Measurements from ENCODE around the gene FAM76A.
"Not testable (repeated sequence)": the region's sequence is repeated elsewhere in the genome, so short reads cannot be mapped to it uniquely, and the experiment has no call there.

Gene FAM76A

GRCh38 chr1:27778056-27778455, 52.3 kb downstream of the FAM76A start:
- DNase-seq (ENCODE audit: low read depth), result no peak

DNA sequence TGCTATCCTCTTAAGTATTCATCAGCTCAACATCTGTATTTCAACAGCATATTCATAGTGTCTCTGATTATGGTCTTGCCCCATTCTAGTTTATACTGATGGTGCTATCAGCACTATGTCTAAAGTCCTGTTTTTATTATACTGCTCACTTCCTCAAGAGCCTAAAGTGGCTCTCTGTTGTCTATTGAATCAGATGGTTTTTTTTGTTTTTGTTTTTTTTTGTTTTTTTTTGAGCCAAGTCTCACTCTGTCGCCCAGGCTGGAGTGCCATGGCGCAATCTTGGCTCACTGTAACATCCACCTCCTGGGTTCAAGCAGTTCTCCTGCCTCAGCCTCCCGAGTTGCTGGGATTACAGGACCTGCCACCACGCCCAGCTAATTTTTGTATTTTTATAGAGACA, 53.4 kb downstream of the FAM76A start:
- no peak for DNase-seq (ENCODE audit: low read depth)

DNA sequence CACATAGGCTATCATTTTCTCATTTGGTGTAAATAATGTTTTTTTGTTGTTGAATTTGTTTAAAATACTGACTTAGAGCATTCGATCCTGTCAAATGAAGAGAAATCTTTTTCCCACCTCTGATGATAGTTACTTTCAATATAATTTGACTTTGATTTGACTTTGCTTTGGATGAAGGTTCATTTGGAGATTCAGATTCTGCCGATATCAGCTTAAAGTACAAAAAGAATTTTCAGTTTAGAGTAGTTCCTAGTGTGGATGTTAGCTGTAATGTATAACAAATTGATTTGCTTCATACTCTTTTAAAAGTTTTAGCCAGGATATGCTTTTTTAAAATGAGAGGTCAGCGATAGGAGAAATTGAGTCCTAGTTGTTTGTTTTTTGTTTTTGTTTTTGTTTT, 57.2 kb downstream of the FAM76A start:
- DNase-seq (ENCODE audit: low read depth), result no peak

- no peak for DNase-seq (ENCODE audit: low read depth)
These were observed 58.9 kb downstream of the FAM76A start for GRCh38 chr1:27784700-27785099.

DNA sequence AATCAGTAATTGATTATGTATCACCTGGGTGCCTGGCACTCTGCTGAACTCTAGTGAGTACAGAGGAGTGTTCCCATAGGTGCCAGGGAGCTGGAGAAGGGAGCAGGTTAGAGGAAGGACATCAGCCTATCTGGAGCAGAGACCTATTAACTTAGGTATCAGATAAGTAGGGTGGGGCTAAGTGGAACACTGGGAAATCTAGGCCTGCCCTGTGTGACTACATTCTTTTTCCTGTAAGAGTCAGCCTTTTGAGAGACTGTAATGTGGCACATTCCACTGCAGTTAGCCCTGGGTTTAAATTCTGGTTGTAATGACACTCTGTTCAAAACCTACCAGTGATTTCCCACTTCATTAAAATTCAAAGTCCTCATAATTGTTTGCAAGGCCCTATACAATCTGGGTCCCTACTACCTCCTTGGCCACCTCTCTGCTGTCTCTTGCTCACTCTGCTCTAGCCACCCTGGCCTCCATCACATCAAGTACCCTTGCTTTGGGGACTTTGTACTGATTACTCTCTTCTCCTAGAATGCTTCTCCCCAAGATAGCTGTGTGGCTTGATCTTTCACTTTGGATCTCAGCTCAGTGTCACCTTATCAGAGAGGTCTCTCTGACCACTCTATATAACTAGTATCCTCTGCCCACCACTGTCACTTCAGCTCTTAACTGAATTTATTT, 60.2 kb downstream of the FAM76A start:
- DNase-seq (ENCODE audit: low read depth), result no peak

DNA sequence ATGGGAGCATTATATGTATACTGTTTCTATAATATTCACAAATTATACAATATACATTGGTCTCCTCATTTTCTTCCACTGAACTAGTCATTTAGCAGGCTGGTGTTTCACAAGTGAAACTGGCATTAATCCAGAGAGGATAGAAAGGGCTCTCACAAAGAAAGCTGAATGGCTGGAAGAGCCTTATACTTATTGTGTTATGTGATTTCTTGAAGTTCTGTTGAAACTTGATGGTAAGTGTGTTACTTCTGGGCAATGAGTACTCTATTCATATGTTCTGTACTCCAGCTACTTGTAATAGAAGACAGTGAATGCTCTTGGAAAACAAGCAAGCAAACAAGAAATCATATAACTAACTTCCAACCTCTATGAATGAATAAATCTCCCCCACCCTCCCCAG, 62.1 kb downstream of the FAM76A start:
- DNase-seq (ENCODE audit: low read depth), result no peak

GRCh38 chr1:27789540-27790041, 63.8 kb downstream of the FAM76A start:
- no peak for DNase-seq (ENCODE audit: low read depth)

DNA sequence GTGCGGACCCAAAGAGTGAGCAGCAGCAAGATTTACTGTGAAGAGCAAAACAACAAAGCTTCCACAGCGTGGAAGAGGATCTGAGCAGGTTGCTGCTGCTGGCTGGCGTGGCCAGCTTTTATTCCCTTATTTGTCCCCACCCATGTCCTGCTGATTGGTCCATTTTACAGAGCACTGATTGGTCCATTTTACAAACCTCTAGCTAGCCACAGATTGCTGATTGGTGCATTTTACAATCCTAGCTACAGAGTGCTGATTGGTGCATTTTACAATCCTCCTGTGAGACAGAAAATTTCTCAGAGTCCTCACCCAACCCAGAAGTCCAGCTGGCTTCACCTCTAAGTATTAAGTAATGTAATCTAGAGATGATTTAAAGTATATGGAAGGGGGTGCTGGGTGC, 64.5 kb downstream of the FAM76A start:
- DNase-seq (ENCODE audit: low read depth), result not testable (repeated sequence)

DNA sequence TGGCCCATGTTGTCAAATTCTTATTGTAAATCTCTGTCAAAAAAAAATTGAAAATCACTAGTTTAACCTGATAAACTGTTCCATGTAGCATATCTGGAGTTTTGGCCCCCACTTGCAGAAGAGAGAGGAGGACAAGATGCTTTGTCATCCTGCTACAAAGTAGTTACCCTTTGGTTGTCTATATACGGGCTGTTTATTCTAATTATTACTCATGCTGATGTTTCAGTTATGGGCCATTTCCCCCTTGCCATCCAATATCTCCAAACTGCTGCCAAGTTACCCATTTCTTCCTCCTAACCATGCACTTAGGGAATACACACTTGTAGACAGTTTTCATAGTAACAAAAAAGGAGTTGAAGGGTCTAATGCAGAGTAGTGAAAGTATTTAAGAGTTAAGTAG, 69.8 kb downstream of the FAM76A start:
- DNase-seq (ENCODE audit: low read depth), result no peak

DNA sequence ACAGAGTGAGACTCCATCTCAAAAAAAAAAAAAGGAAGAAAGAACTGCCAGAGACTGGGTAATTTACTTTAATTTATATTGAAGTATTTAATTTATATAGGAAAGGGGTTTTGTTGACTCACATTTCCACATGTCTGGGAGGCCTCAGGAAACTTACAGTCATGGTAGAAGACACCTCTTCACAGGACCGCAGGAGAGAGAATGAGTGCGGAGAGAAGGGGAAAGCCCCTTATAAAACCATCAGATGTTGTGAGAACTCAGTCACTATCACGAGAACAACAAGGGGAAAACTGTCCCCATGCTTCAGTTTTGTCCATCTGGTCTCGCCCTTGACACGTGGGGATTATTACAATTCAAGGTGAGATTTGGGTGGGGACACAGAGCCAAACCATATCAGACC, 79.0 kb downstream of the FAM76A start:
- no peak for DNase-seq (ENCODE audit: low read depth)

DNA sequence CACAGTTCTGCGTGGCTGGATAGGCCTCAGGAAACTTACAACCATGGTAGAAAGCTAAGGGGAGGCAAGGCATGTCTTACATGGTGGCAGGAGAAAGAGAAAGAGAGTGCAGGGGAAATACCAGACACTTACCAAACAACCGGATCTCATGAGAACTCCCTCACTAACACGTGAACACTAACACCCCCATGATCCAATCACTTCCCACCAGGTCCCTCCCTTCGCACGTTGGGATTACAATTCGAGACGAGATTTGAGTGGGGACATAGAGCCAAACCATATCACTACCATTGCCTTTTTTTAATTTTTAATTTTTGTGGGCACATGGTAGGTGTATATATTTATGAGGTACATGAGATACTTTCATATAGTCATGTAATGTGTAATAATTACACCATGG, 81.0 kb downstream of the FAM76A start:
- no peak for DNase-seq (ENCODE audit: low read depth)

DNA sequence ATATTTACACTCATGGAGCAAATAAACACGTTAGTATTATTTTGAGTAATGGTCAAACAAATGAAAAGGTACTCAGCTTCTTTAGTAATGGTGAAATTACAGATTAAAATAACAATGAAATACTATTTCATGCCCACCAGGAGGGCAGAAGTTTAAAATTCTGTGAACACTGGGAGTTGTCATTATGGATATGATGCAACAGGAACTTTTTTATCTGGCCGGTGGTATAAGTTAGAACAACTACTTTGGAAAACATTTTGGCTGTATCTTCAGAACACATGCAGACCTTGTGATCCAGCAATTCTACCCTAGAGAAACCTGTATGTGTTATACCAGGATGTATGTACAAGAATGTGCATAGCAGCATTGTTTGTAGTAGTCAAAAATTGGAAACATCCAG, 81.6 kb downstream of the FAM76A start:
- DNase-seq (ENCODE audit: low read depth), result no peak

- DNase-seq (ENCODE audit: low read depth), result not testable (repeated sequence)
These were observed 82.4 kb downstream of the FAM76A start for GRCh38 chr1:27808131-27808530.

- no peak for DNase-seq (ENCODE audit: low read depth)
These were observed 84.1 kb downstream of the FAM76A start for GRCh38 chr1:27809883-27810282.

GRCh38 chr1:27811741-27812500, 86.2 kb downstream of the FAM76A start:
- DNase-seq (ENCODE audit: low read depth), result no peak

Data from T-helper 22 cell (primary cell).